Natural killer cell (primary cell): ENCODE results near the gene WNT8B. TPM values are rescaled to one million over a fixed set of nuclear protein-coding genes. Genes with fewer than 3 reads are reported as not detected.

Source experiments
- ATAC-seq, 3 donors: fragments of 150-1000 bp in 2 of 3; fragments of 200-7000 bp in 1 of 3; cut with Tn5 transposase; 1 replicate in 1 of 3; 2 replicates in 2 of 3; pipeline ENCODE4 v1.10.0; 2021; ENCODE audit warnings: mild to moderate bottlenecking in 2 of 3, moderate library complexity in 2 of 3
- DNase-seq, 2 donors: peaks; one replicate each; pipeline versions ENCODE4 v3.0.0 to v3.0.0-alpha.2; 2013 to 2021; ENCODE audit warnings: mixed read lengths in 1 of 2
- H3K27ac ChIP-seq: one replicate; pipeline ENCODE4 v1.5.1; 2013; ENCODE audit warnings: mild to moderate bottlenecking, low read length
- H3K27me3 ChIP-seq: one replicate; pipeline ENCODE4 v1.6.1; 2013; ENCODE audit warnings: low read length; ENCODE audit not compliant: control insufficient read depth, insufficient read depth
- H3K36me3 ChIP-seq: one replicate; pipeline ENCODE4 v1.6.1; 2013; ENCODE audit warnings: low read length; ENCODE audit not compliant: control insufficient read depth, insufficient read depth
- H3K4me1 ChIP-seq: one replicate; pipeline ENCODE4 v1.6.1; 2013; ENCODE audit warnings: low read length; ENCODE audit not compliant: control insufficient read depth, insufficient read depth
- H3K4me3 ChIP-seq: one replicate; pipeline ENCODE4 v1.5.1; 2013; ENCODE audit warnings: low read length
- H3K9me3 ChIP-seq: one replicate; pipeline ENCODE4 v1.6.1; 2013; ENCODE audit warnings: low read length; ENCODE audit not compliant: control insufficient read depth, insufficient read depth
- H3K27ac Mint-ChIP-seq, 2 donors: one replicate each; pipeline ENCODE4 v1.8.0; 2022; ENCODE audit warnings: mild to moderate bottlenecking in 2 of 2, mixed read lengths in 2 of 2, moderate library complexity in 1 of 2
- H3K27me3 Mint-ChIP-seq, 2 donors: one replicate each; pipeline ENCODE4 v1.8.0; 2022; ENCODE audit warnings: low read depth in 2 of 2, mixed read lengths in 2 of 2
- H3K36me3 Mint-ChIP-seq: one replicate; pipeline ENCODE4 v1.8.0; 2022; ENCODE audit warnings: mixed read lengths
- H3K4me1 Mint-ChIP-seq, 2 donors: one replicate each; pipeline ENCODE4 v1.8.0; 2022; ENCODE audit warnings: mixed read lengths in 2 of 2
- H3K4me3 Mint-ChIP-seq: one replicate; pipeline ENCODE4 v1.8.0; 2022; ENCODE audit warnings: mild to moderate bottlenecking, moderate library complexity, mixed read lengths
- H3K9me3 Mint-ChIP-seq, 2 donors: one replicate each; pipeline ENCODE4 v1.8.0; 2022; ENCODE audit warnings: mixed read lengths in 2 of 2
- CTCF ChIP-seq: fragments of 200-600 bp; IDR thresholded peaks from one replicate; pipeline ENCODE4 v1.8.0; 2022; ENCODE audit warnings: antibody characterized with exemption
- WGBS: methylation state at CpG from one replicate; pipeline ENCODE4 v1.1.7; 2013; ENCODE audit warnings: missing lambda C conversion rate; ENCODE audit not compliant: insufficient coverage; 5-methylcytosine and 5-hydroxymethylcytosine counted together
- intact Hi-C: fragments of 100-400 bp; cut with micrococcal nuclease; formaldehyde crosslinking; loops from one replicate; pipeline ENCODE4 v1.14.2; 2022
- total RNA-seq, 4 donors: library from RNA; stranded (reverse); fragments of 120-200 nt in 1 of 4; gene quantifications; one replicate each; pipeline versions ENCODE4 v1.2.3 to v1.2.4, GENCODE V29; 2013 to 2022

The WNT8B gene
- total RNA-seq, 3 donors from 2014 or later (not counting 1 experiment from before 2014, with no cell fraction given) = not detected

GRCh38 chr10:100427374-100427773, 35.4 kb upstream of the WNT8B start:
- Mint-ChIP-seq H3K36me3 (no peaks in the 10 kb centered on the region), H3K4me3 (no peak overlapping the region), H3K27me3 (peaks cover 0 to 13% of the 10 kb centered on the region in 2 donors), H3K9me3 (no peaks in the 10 kb centered on the region), H3K27ac (no peak overlapping the region), H3K4me1 (no peaks in the 10 kb centered on the region)
- H3K27me3 ChIP-seq = peaks cover 3% of the 10 kb centered on the region
- no peak overlapping the region for H3K4me3 ChIP-seq
- no CpG with 5 or more reads among the region's 2 CpGs for WGBS
- no peak overlapping the region for H3K27ac ChIP-seq
- no peaks in the 10 kb centered on the region for H3K36me3 ChIP-seq
- TF ChIP-seq CTCF = no peak
- intact Hi-C loops = no loop called here
- no peaks in the 10 kb centered on the region for H3K4me1 ChIP-seq
- DNase-seq (no peak), ATAC-seq (no peak)
- no peaks in the 10 kb centered on the region for H3K9me3 ChIP-seq

- Mint-ChIP-seq H3K36me3 (no peaks in the 10 kb centered on the region), H3K27me3 (no peaks in the 10 kb centered on the region), H3K27ac (no peak overlapping the region), H3K4me1 (no peaks in the 10 kb centered on the region), H3K9me3 (no peaks in the 10 kb centered on the region), H3K4me3 (no peak overlapping the region)
- TF ChIP-seq CTCF = peak; percentile 100
- ATAC-seq (peak; percentile 99 to 100 (median 100)), DNase-seq (peak; percentile 93 to 97)
- no peak overlapping the region for H3K4me3 ChIP-seq
- no peaks in the 10 kb centered on the region for H3K27me3 ChIP-seq
- intact Hi-C loops = loop anchor here (1.0 to 2.0 kb wide), 5 partner anchors 63 to 95 kb away; no protein-coding TSS in a partner anchor
- H3K27ac ChIP-seq = no peak overlapping the region
- 26% methylated on average over 13 of the region's 13 CpGs for WGBS
- no peaks in the 10 kb centered on the region for H3K4me1 ChIP-seq
- H3K36me3 ChIP-seq = no peaks in the 10 kb centered on the region
- no peaks in the 10 kb centered on the region for H3K9me3 ChIP-seq
These were observed 29.3 kb upstream of the WNT8B start for GRCh38 chr10:100433253-100434240.

- H3K27ac Mint-ChIP-seq = no peak overlapping the region
- no peak for DNase-seq
- Histone ChIP-seq H3K9me3 (no peaks in the 10 kb centered on the region), H3K36me3 (no peaks in the 10 kb centered on the region), H3K27ac (no peak overlapping the region), H3K4me1 (no peaks in the 10 kb centered on the region), H3K27me3 (no peaks in the 10 kb centered on the region), H3K4me3 (no peak overlapping the region)
- no peak for TF ChIP-seq CTCF
- H3K4me3 Mint-ChIP-seq = no peak overlapping the region
- WGBS = 77% methylated on average over 3 of the region's 3 CpGs
- H3K4me1 Mint-ChIP-seq = no peaks in the 10 kb centered on the region
- no peaks in the 10 kb centered on the region for H3K9me3 Mint-ChIP-seq
- ATAC-seq = no peak
- H3K36me3 Mint-ChIP-seq = no peaks in the 10 kb centered on the region
- intact Hi-C loops = no loop called here
- peaks cover 0 to 2% of the 10 kb centered on the region in 2 donors for H3K27me3 Mint-ChIP-seq
These were observed 26.6 kb upstream of the WNT8B start for GRCh38 chr10:100436255-100436654.
